IMR-90 (cell line): Measurements from ENCODE around the gene NTPCR.

Experiments
- POLR2A ChIP-seq: IDR thresholded peaks from 2 replicates; pipeline ENCODE4 v1.6.1; 2012; ENCODE audit warnings: mild to moderate bottlenecking, low read depth, low read length
- TF ChIP-seq, protein P1 (sequence below): conservative IDR thresholded peaks from 2 replicates; pipeline ENCODE4 v1.5.1; 2012; ENCODE audit warnings: mild to moderate bottlenecking, low read depth, low read length, improper control_type of control experiment
- TF ChIP-seq, protein P2 (sequence below): fragments of 150-350 bp; IDR thresholded peaks from 2 replicates; pipeline ENCODE4 v1.6.1; 2016; ENCODE audit warnings: low read depth, mild to moderate bottlenecking, low read length, moderate library complexity, borderline replicate concordance

DNA sequence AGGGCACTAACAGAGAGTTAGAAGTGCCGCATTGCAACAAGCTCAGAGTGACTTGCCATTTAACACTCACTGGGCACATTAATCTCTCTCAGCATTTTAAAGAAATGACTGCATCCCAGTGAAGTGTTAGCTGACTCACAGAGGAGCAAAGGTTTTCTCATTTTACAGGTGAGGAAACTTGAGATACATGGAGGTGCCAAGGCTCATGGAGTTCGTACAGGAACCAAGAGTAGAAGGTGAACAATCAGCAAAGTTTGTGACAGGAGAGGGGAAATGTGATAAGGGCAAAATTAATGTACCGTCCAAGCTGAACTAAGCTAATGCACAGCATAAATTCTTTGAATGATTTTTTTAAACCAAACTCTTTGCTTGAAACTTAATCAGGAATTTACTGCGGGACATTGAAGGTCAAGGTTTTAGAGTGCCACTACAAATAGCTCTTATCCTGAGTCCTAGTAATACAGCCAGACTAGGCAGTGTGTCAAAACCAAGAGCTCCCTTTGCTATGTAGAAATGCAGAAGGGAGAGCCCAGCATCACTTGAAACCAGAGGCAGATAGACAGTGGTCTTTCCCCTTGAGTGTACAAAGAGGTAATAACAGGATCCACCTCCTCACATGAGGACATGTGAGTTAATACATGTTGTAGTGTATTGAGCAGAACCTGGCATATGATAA, 22.4 kb upstream of the NTPCR start:
- TF ChIP-seq, protein P1, sequence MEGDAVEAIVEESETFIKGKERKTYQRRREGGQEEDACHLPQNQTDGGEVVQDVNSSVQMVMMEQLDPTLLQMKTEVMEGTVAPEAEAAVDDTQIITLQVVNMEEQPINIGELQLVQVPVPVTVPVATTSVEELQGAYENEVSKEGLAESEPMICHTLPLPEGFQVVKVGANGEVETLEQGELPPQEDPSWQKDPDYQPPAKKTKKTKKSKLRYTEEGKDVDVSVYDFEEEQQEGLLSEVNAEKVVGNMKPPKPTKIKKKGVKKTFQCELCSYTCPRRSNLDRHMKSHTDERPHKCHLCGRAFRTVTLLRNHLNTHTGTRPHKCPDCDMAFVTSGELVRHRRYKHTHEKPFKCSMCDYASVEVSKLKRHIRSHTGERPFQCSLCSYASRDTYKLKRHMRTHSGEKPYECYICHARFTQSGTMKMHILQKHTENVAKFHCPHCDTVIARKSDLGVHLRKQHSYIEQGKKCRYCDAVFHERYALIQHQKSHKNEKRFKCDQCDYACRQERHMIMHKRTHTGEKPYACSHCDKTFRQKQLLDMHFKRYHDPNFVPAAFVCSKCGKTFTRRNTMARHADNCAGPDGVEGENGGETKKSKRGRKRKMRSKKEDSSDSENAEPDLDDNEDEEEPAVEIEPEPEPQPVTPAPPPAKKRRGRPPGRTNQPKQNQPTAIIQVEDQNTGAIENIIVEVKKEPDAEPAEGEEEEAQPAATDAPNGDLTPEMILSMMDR = no peak
- TF ChIP-seq POLR2A = no peak
- TF ChIP-seq, protein P2, sequence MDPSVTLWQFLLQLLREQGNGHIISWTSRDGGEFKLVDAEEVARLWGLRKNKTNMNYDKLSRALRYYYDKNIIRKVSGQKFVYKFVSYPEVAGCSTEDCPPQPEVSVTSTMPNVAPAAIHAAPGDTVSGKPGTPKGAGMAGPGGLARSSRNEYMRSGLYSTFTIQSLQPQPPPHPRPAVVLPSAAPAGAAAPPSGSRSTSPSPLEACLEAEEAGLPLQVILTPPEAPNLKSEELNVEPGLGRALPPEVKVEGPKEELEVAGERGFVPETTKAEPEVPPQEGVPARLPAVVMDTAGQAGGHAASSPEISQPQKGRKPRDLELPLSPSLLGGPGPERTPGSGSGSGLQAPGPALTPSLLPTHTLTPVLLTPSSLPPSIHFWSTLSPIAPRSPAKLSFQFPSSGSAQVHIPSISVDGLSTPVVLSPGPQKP = no peak
